ENCODE results near the gene MAT2A. TPM values are rescaled to one million over a fixed set of nuclear protein-coding genes. Genes with fewer than 3 reads are reported as not detected.

The MAT2A gene
- total and polyA plus RNA-seq, 9 of the 15 experiments (the other 6 are each of a cell fraction or from before 2014, with no cell fraction given), result 130 to 1,027 (median 240) TPM

- TF ChIP-seq AFF1 (IDR thresholded peaks at IDR 0.05; ENCODE audit: low read depth in 1 of 2, partially characterized antibody in 2 of 2) (peak; percentile 41 to 57), MTA3 (IDR thresholded peaks at IDR 0.05; ENCODE audit: borderline replicate concordance) (peak; percentile 82), ETV1 (tag; conservative IDR thresholded peaks at IDR 0.05; ENCODE audit: low read depth) (peak; percentile 40; the same call in 1 of the 2 replicates), ATF6 (CRISPR knock-in tag; IDR thresholded peaks at IDR 0.05) (peak; percentile 31; the same call in 1 of the 2 replicates), JUN (IDR thresholded peaks at IDR 0.05; ENCODE audit: borderline replicate concordance, low read depth, low read length) (0 out of 2 replicates have a peak, but pooled peaks have one; percentile 6), JUN (CRISPR knock-in tag; IDR thresholded peaks at IDR 0.05; ENCODE audit: borderline replicate concordance) (no peak), SMAD4 (CRISPR knock-in tag; conservative IDR thresholded peaks at IDR 0.05) (peak; percentile 35; the same call in 1 of the 2 replicates), THAP12 (CRISPR knock-in tag; IDR thresholded peaks at IDR 0.05) (peak; percentile 74), SNAPC5 (CRISPR knock-in tag; IDR thresholded peaks at IDR 0.05) (no peak)
Measured at GRCh38 chr2:85561280-85562212, 22.6 kb downstream of the MAT2A start, which contains the start of gene GGCX (continued).

All from K562 (cell line).